ENCODE measurements around the gene TNXB. TPM values are rescaled to one million over a fixed set of nuclear protein-coding genes. Genes with fewer than 3 reads are reported as not detected.

The TNXB gene
- total RNA-seq, 1 experiment from 2014 or later = 1.8 TPM

DNA sequence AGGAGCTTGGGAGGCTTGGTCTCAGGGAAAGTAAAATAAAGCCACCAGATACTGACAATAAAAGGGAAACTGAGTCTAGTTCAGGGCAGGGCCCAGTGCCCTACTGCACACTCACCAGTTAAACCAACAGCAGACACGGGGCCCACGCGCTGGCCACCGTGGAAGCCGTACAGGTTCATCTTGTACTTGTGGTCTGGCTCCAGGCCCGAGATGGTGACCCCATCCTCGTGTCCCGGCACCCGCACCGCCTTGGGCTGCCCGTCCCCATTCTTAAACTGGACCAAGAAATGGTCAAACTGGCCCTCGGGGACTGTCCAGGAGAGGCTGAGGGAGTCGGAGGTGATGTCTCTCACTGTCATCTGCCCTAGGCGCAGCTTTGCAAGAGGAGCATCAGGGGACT, 44.4 kb downstream of the TNXB start:
- H3K4me1 ChIP-seq (ENCODE audit: control insufficient read depth, insufficient read depth, low read length) = no peaks in the 10 kb centered on the region
- no peak overlapping the region for H3K27ac ChIP-seq (ENCODE audit: low read length)
- ChIA-PET POLR2A (no interaction called here), CTCF (interaction anchor here (0.6 kb wide), 1 partner anchor 10 kb away, joined by 3 read pairs; no protein-coding TSS in a partner anchor)
- DNase-seq (ENCODE audit: low read depth, low spot score) (no peak), ATAC-seq (no peak)
- in situ Hi-C loops (cut with HindIII; ENCODE audit: low pct_unique_long_range_greater_than_20kb, low sequenced_read_pairs) (no loop called here), intact Hi-C loops (cut with micrococcal nuclease; ENCODE audit: unreplicated experiment) (no loop called here)
- H3K36me3 ChIP-seq (ENCODE audit: control insufficient read depth, insufficient read depth, low read length) = no peaks in the 10 kb centered on the region
- H3K4me3 ChIP-seq (ENCODE audit: low read depth in 2 of 2, low read length in 2 of 2) = no peak overlapping the region
- no peaks in the 10 kb centered on the region for H3K27me3 ChIP-seq (ENCODE audit: control insufficient read depth, insufficient read depth, low read length)
- no TSS peak for BruUV-seq (replicated peaks)
- no peak for TF ChIP-seq POLR2AphosphoS5 (IDR thresholded peaks at IDR 0.05; ENCODE audit: low read depth, low read length)
- no peak for TF ChIP-seq SIN3A (IDR thresholded peaks at IDR 0.05; ENCODE audit: borderline replicate concordance, insufficient read depth, low read depth, low read length)
- TF ChIP-seq TCF7L2 (IDR thresholded peaks at IDR 0.05; ENCODE audit: low read depth, low read length) = no peak
- no peak for TF ChIP-seq REST (IDR thresholded peaks at IDR 0.05; ENCODE audit: insufficient read depth in 1 of 2, low read depth in 2 of 2, low read length in 1 of 2)
- TF ChIP-seq, protein P1, sequence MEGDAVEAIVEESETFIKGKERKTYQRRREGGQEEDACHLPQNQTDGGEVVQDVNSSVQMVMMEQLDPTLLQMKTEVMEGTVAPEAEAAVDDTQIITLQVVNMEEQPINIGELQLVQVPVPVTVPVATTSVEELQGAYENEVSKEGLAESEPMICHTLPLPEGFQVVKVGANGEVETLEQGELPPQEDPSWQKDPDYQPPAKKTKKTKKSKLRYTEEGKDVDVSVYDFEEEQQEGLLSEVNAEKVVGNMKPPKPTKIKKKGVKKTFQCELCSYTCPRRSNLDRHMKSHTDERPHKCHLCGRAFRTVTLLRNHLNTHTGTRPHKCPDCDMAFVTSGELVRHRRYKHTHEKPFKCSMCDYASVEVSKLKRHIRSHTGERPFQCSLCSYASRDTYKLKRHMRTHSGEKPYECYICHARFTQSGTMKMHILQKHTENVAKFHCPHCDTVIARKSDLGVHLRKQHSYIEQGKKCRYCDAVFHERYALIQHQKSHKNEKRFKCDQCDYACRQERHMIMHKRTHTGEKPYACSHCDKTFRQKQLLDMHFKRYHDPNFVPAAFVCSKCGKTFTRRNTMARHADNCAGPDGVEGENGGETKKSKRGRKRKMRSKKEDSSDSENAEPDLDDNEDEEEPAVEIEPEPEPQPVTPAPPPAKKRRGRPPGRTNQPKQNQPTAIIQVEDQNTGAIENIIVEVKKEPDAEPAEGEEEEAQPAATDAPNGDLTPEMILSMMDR (IDR thresholded peaks at IDR 0.05) = no peak
- no peaks in the 10 kb centered on the region for H3K9me3 ChIP-seq (ENCODE audit: control insufficient read depth, insufficient read depth, low read depth, low read length)

DNA sequence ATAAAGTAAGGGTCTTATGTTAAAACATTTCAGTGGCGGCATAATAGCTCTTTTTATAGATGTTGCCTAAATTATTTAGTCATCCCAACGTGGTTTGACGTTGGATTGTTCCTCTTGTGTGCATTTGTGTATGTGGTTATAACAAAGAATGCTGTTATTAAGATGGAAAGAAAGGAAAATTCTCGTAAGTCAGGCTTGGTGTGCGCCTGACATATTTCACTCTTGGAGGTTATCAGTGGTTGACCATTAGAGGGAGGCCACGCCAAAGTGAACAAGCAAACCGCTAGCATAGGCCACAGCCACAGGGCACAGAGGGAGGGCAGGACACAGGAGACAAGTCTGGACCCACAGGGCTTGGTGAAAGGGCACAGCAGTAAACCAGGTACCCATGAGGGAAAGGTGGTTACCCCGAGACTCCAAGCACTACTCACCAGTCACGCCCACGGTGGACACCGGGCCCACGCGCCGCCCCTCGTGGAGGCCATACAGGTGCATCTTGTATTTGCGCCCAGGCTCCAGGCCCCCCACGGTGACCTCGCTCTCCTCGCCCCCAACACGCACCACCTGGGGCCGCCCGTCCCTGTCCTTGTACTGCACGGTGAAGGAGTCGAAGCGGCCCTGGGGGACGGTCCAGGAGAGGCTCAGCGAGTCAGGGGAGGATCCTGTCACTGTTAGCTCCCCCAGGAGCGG, 48.0 kb downstream of the TNXB start:
- DNase-seq (ENCODE audit: low read depth, low spot score) (no peak), ATAC-seq (peak; percentile 73; the same call in 1 of the 2 replicates)
- H3K36me3 ChIP-seq (ENCODE audit: control insufficient read depth, insufficient read depth, low read length) = no peaks in the 10 kb centered on the region
- intact Hi-C loops (cut with micrococcal nuclease; ENCODE audit: unreplicated experiment) (no loop called here), in situ Hi-C loops (cut with HindIII; ENCODE audit: low pct_unique_long_range_greater_than_20kb, low sequenced_read_pairs) (no loop called here)
- ChIA-PET CTCF (no interaction called here), POLR2A (no interaction called here)
- H3K4me1 ChIP-seq (ENCODE audit: control insufficient read depth, insufficient read depth, low read length) = no peaks in the 10 kb centered on the region
- no peak overlapping the region for H3K4me3 ChIP-seq (ENCODE audit: low read depth in 2 of 2, low read length in 2 of 2)
- H3K27ac ChIP-seq (ENCODE audit: low read length) = no peak overlapping the region
- H3K27me3 ChIP-seq (ENCODE audit: control insufficient read depth, insufficient read depth, low read length) = no peaks in the 10 kb centered on the region
- BruUV-seq (replicated peaks) = no TSS peak
- TF ChIP-seq TCF7L2 (IDR thresholded peaks at IDR 0.05; ENCODE audit: low read depth, low read length) = no peak
- TF ChIP-seq SIN3A (IDR thresholded peaks at IDR 0.05; ENCODE audit: borderline replicate concordance, insufficient read depth, low read depth, low read length) = no peak
- TF ChIP-seq REST (IDR thresholded peaks at IDR 0.05; ENCODE audit: insufficient read depth in 1 of 2, low read depth in 2 of 2, low read length in 1 of 2) = no peak
- H3K9me3 ChIP-seq (ENCODE audit: control insufficient read depth, insufficient read depth, low read depth, low read length) = no peaks in the 10 kb centered on the region
